Progenitor cell of endocrine pancreas (in vitro differentiated cells): ENCODE measurements around the gene WWC2. TPM values are rescaled to one million over a fixed set of nuclear protein-coding genes. Genes with fewer than 3 reads are reported as not detected.

Experiments
- DNase-seq: peaks from one replicate; pipeline ENCODE4 v3.0.0; 2021; ENCODE audit warnings: low spot score; ENCODE audit not compliant: unreplicated experiment
- H3K27ac Mint-ChIP-seq: 2 replicates; pipeline ENCODE4 v1.8.0; 2021; ENCODE audit warnings: mild to moderate bottlenecking, moderate library complexity, mixed read lengths
- H3K27me3 Mint-ChIP-seq: 2 replicates; pipeline ENCODE4 v1.8.0; 2021; ENCODE audit warnings: mixed read lengths
- H3K36me3 Mint-ChIP-seq: 2 replicates; pipeline ENCODE4 v1.8.0; 2022; ENCODE audit warnings: mixed read lengths; ENCODE audit not compliant: insufficient read depth
- H3K4me1 Mint-ChIP-seq: 2 replicates; pipeline ENCODE4 v1.8.0; 2021; ENCODE audit warnings: low read depth, mixed read lengths
- H3K4me3 Mint-ChIP-seq: 2 replicates; pipeline ENCODE4 v1.8.0; 2021; ENCODE audit warnings: low read depth, mild to moderate bottlenecking, moderate library complexity, mixed read lengths
- H3K9me3 Mint-ChIP-seq: 2 replicates; pipeline ENCODE4 v1.8.0; 2021; ENCODE audit warnings: low read depth, mixed read lengths
- total RNA-seq: library from RNA; stranded (reverse); gene quantifications from 2 replicates; pipeline ENCODE4 v1.2.1, GENCODE V29; 2021
- TF ChIP-seq, protein P1 (sequence below): fragments of 200-600 bp; sonication (generic); IDR thresholded peaks from one replicate; pipeline ENCODE4 v1.5.0; 2021; ENCODE audit warnings: antibody characterized with exemption, mild to moderate bottlenecking; ENCODE audit not compliant: unreplicated experiment

The WWC2 gene
- total RNA-seq, 1 donor from 2014 or later, result 57.0 TPM

DNA sequence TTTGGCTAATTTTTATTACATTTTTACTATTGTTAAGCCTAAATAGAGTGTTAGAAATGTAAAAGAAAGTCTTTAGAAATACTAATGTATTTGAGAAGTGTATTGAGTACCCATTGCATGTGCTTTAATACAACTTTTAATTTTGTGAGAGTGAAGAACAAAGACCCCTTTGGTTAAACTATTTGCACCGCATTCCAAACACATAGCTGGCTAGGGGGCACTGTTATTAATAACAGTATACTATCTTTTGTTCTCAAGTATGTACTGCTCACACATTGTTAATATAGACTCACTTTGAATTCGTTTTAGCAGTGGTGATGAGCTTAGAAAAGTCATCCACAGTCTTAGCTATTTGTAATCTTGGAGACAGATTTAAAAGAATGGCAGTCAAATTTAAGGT, 114.9 kb downstream of the WWC2 start:
- no peak overlapping the region for H3K27ac Mint-ChIP-seq
- H3K36me3 Mint-ChIP-seq, result peaks cover 3% of the 10 kb centered on the region
- DNase-seq, result no peak
- peaks cover 6% of the 10 kb centered on the region for H3K4me1 Mint-ChIP-seq
- TF ChIP-seq, protein P1, sequence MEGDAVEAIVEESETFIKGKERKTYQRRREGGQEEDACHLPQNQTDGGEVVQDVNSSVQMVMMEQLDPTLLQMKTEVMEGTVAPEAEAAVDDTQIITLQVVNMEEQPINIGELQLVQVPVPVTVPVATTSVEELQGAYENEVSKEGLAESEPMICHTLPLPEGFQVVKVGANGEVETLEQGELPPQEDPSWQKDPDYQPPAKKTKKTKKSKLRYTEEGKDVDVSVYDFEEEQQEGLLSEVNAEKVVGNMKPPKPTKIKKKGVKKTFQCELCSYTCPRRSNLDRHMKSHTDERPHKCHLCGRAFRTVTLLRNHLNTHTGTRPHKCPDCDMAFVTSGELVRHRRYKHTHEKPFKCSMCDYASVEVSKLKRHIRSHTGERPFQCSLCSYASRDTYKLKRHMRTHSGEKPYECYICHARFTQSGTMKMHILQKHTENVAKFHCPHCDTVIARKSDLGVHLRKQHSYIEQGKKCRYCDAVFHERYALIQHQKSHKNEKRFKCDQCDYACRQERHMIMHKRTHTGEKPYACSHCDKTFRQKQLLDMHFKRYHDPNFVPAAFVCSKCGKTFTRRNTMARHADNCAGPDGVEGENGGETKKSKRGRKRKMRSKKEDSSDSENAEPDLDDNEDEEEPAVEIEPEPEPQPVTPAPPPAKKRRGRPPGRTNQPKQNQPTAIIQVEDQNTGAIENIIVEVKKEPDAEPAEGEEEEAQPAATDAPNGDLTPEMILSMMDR, result no peak
- no peaks in the 10 kb centered on the region for H3K9me3 Mint-ChIP-seq
- H3K4me3 Mint-ChIP-seq, result no peak overlapping the region
- H3K27me3 Mint-ChIP-seq, result no peaks in the 10 kb centered on the region

DNA sequence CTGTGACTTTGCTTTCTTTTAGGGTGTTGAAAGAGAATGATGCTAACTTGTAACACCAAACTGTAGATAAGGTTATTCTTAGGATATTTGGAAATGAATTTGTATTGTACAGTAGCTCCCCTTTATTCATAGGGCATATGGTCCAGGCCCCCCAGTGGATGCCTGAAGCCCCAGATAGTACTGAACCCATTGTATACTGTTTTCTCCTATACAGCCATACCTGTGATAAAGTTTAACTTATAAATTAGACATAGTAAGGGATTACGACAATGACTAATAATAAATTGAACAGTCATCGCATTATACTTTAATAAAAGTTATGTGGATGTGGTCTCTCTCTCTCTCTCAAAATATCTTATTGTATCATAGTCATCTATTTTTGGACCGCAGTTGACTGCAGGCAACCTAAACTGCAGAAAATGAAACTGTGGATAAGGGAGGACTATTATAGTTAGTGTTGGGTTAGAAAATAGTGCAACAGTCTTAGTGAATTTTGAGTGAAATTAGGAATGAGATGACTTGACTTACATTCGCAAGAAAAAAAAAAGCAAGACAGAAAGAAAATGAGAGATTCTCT, 115.9 kb downstream of the WWC2 start:
- TF ChIP-seq, protein P1, result no peak
- H3K36me3 Mint-ChIP-seq, result peaks cover 1% of the 10 kb centered on the region
- H3K4me3 Mint-ChIP-seq, result no peak overlapping the region
- H3K4me1 Mint-ChIP-seq, result peaks cover 6% of the 10 kb centered on the region
- H3K27me3 Mint-ChIP-seq, result no peaks in the 10 kb centered on the region
- no peak for DNase-seq
- H3K9me3 Mint-ChIP-seq, result no peaks in the 10 kb centered on the region
- H3K27ac Mint-ChIP-seq, result no peak overlapping the region

DNA sequence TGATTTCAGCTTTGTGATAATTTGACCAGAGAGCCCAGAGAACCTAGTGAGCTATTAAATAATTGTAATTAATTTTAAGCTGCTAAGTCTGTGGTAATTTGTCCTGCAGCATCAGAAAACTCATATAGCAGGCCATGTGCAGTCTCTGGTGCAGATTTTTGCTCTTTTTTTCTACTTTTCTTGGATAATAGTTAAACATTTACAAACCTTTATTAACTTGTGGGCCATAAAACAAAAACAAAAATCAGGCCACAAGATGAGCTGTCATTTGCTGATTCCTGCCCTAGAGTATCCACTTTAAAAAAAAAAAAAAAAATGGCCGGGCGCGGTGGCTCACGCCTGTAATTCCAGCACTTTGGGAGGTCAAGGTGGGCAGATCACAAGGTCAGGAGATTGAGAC, 121.2 kb downstream of the WWC2 start:
- Mint-ChIP-seq H3K36me3 (no peaks in the 10 kb centered on the region), H3K4me1 (peaks cover 12% of the 10 kb centered on the region), H3K4me3 (no peak overlapping the region)

DNA sequence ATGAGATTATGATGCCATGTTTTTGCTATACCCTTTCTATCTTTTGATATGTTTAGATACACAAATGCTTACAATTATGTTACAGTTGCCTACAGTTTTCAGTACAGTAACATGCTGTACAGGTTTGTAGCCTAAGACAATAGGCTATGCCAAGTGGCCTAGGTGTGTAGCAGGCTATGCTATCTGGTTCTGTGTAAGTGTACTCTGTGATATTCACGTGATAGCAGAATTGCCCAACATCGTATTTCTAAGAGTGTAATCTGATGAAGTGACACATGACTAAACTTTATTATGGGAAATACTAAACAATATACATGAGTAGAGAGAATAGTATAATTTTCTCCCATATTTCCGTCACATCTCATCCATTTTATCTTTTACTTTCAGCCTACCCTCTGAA, 124.0 kb downstream of the WWC2 start:
- Mint-ChIP-seq H3K27ac (no peak overlapping the region), H3K4me3 (no peak overlapping the region), H3K27me3 (no peaks in the 10 kb centered on the region), H3K36me3 (peaks cover 2% of the 10 kb centered on the region), H3K9me3 (no peaks in the 10 kb centered on the region), H3K4me1 (peaks cover 6% of the 10 kb centered on the region)
- TF ChIP-seq, protein P1, result no peak
- DNase-seq, result no peak

More for the DNA sequence above, 121.2 kb downstream of the WWC2 start:
- Mint-ChIP-seq H3K9me3 (no peaks in the 10 kb centered on the region), H3K27ac (no peak overlapping the region), H3K27me3 (no peaks in the 10 kb centered on the region)
- TF ChIP-seq, protein P1, result no peak
- no peak for DNase-seq

DNA sequence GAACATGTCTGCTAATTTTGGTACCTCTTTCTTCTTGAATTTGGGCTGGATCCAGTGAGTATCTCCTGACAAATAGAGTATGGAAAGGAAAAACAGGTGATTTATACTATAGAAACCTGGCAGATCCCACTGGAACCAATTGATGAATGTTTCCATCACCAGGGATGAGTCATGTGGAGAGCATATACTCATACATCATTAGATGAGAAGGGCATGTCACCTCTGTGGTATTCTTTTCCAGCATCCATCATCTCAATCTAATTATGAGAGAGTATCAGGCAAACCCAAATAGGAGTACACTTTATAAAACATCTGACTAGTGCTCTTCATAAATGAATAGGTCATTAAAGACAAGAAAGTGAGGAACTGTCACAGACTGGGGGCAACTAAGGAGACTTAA, 130.3 kb downstream of the WWC2 start:
- H3K9me3 Mint-ChIP-seq, result no peaks in the 10 kb centered on the region
- no peak overlapping the region for H3K4me3 Mint-ChIP-seq
- H3K27me3 Mint-ChIP-seq, result no peaks in the 10 kb centered on the region
- TF ChIP-seq, protein P1, result no peak
- no peak for DNase-seq
- peaks cover 6% of the 10 kb centered on the region for H3K4me1 Mint-ChIP-seq
- H3K36me3 Mint-ChIP-seq, result peaks cover 10% of the 10 kb centered on the region
- H3K27ac Mint-ChIP-seq, result no peak overlapping the region
